ENCODE results near the gene ENDOU. TPM values are rescaled to one million over a fixed set of nuclear protein-coding genes. Genes with fewer than 3 reads are reported as not detected.
A peak's percentile ranks its signal among the peaks of the same experiment; 100 is the strongest.

The ENDOU gene
- total RNA-seq, 1 experiment from 2014 or later: not detected

DNA sequence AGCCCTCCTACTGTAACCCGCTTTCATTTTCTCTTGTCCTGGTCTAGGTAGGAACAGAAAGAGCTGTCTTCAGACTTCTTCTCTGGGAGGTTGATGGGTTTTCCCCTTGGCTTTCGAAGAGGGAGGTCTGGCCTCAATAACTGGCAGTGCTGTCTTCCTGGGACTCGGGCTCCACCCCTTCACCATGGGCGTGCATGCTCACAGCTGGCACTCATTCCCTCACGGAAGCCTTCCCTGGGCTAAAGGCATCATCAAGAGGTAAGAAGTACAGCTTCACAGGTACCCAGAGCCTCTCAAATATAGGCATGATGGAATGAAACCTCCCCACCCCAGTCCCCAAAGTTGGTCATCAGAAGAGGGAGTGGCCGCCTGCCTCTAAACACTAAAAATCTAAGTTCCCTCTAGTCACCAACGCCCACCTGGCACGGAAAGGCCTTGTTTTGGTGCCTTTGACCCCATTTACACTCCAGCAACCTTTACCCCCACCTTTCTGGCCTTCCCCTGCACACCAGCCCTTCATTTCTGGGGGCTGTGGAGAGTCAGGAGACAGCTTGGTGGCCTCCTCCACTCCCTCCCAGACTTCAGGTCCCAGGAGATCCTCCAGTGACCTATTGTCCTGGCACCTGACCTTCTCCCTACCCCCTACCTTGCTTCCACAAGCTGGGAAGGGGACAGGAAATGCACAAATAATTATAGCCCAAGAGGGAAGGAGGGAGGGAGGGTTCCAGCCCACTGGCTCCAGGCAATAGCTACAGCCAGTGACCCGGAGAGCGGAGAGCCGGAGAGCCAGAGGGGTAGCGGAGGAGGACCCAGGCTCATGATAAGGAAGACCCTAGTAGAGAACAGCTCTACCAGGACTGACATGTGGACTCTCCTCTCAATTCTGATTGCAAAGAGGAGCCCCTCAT lies 30.6 kb upstream of the ENDOU start:
- TF ChIP-seq EZH2phosphoT487 (IDR thresholded peaks at IDR 0.05; ENCODE audit: borderline replicate concordance, low read length): no peak
- TF ChIP-seq, protein P1, sequence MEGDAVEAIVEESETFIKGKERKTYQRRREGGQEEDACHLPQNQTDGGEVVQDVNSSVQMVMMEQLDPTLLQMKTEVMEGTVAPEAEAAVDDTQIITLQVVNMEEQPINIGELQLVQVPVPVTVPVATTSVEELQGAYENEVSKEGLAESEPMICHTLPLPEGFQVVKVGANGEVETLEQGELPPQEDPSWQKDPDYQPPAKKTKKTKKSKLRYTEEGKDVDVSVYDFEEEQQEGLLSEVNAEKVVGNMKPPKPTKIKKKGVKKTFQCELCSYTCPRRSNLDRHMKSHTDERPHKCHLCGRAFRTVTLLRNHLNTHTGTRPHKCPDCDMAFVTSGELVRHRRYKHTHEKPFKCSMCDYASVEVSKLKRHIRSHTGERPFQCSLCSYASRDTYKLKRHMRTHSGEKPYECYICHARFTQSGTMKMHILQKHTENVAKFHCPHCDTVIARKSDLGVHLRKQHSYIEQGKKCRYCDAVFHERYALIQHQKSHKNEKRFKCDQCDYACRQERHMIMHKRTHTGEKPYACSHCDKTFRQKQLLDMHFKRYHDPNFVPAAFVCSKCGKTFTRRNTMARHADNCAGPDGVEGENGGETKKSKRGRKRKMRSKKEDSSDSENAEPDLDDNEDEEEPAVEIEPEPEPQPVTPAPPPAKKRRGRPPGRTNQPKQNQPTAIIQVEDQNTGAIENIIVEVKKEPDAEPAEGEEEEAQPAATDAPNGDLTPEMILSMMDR (conservative IDR thresholded peaks at IDR 0.05; ENCODE audit: low read depth, low read length): no peak
- TF ChIP-seq EZH2 (IDR thresholded peaks at IDR 0.05; ENCODE audit: low read length, unreplicated experiment): no peak
- CTCF ChIA-PET: no interaction called here
- ATAC-seq (no peak), DNase-seq (no peak)
- peak overlapping the region; percentile 59; the same call in 1 of the 2 replicates for H3K4me2 ChIP-seq (ENCODE audit: low read length)
- no peak overlapping the region for H3K9ac ChIP-seq (ENCODE audit: low read length)
- no TSS peak for BruUV-seq (replicated peaks)
- no peaks in the 10 kb centered on the region for H3K9me3 ChIP-seq (ENCODE audit: low read length)
- H3K4me1 ChIP-seq (ENCODE audit: insufficient read depth, low read length): peaks cover 68% of the 10 kb centered on the region
- H3K27me3 ChIP-seq (ENCODE audit: low read length): no peaks in the 10 kb centered on the region
- POLR2A ChIA-PET (ENCODE audit: unreplicated experiment): no interaction called here
- peaks cover 4% of the 10 kb centered on the region for H3F3A ChIP-seq (ENCODE audit: low read length, unreplicated experiment)
- H3K9me2 ChIP-seq (replicated peaks; ENCODE audit: low read length): no peaks in the 10 kb centered on the region
- no peak overlapping the region for H3K4me3 ChIP-seq (ENCODE audit: low read length)
- H3K27ac ChIP-seq (ENCODE audit: low read length): no peak overlapping the region
- H4K20me1 ChIP-seq (ENCODE audit: low read length): no peaks in the 10 kb centered on the region
- no peaks in the 10 kb centered on the region for H3K36me3 ChIP-seq (ENCODE audit: low read depth, low read length)
- intact Hi-C loops (cut with micrococcal nuclease): no loop called here
- no peaks in the 10 kb centered on the region for H3K79me2 ChIP-seq (ENCODE audit: low read length)
- H2AFZ ChIP-seq (ENCODE audit: low read length): no peak overlapping the region

DNA sequence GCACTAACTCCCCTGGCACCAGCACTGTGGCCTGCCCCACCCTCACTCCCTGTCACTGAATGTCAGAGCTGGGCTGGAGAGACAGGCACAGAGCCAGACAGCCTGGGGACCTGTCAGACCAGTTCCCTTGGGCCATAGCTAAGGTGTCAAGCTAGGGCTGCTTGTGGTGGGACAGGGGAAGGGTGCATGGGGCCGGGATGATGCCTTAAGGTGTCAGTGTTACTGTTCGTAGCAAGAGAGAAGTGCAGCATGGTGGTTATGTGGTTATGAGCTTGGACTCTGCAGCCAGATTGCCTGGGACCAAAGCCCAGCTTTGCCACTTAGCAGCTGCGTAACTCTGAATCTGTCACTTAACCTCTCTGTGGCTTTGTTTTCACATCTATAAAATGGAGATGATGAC lies 29.6 kb upstream of the ENDOU start:
- no peak; the same call in 1 of the 2 replicates for ATAC-seq
- H3K9me2 ChIP-seq (replicated peaks; ENCODE audit: low read length): no peaks in the 10 kb centered on the region
- H3K4me2 ChIP-seq (ENCODE audit: low read length): peak overlapping the region; percentile 59
- CTCF ChIA-PET: interaction anchor here (0.7 to 1.1 kb wide), 2 partner anchors 11 to 12 kb away, joined by 3 read pairs; no protein-coding TSS in a partner anchor
- H3K79me2 ChIP-seq (ENCODE audit: low read length): no peaks in the 10 kb centered on the region
- intact Hi-C loops (cut with micrococcal nuclease): no loop called here
- TF ChIP-seq EZH2phosphoT487 (IDR thresholded peaks at IDR 0.05; ENCODE audit: borderline replicate concordance, low read length): no peak
- TF ChIP-seq, protein P1 (conservative IDR thresholded peaks at IDR 0.05; ENCODE audit: low read depth, low read length): no peak
- TF ChIP-seq EZH2 (IDR thresholded peaks at IDR 0.05; ENCODE audit: low read length, unreplicated experiment): no peak
- H3K27me3 ChIP-seq (ENCODE audit: low read length): no peaks in the 10 kb centered on the region
- POLR2A ChIA-PET (ENCODE audit: unreplicated experiment): no interaction called here
- H3K9ac ChIP-seq (ENCODE audit: low read length): no peak overlapping the region
- peak; percentile 84 for DNase-seq
- H3K36me3 ChIP-seq (ENCODE audit: low read depth, low read length): no peaks in the 10 kb centered on the region
- H3K4me3 ChIP-seq (ENCODE audit: low read length): peak overlapping the region; percentile 9; the same call in 1 of the 2 replicates
- H4K20me1 ChIP-seq (ENCODE audit: low read length): no peaks in the 10 kb centered on the region
- peak overlapping the region; percentile 67 for H3K27ac ChIP-seq (ENCODE audit: low read length)
- no peaks in the 10 kb centered on the region for H3K9me3 ChIP-seq (ENCODE audit: low read length)
- H2AFZ ChIP-seq (ENCODE audit: low read length): no peak overlapping the region
- no TSS peak for BruUV-seq (replicated peaks)
- peaks cover 68% of the 10 kb centered on the region for H3K4me1 ChIP-seq (ENCODE audit: insufficient read depth, low read length)
- H3F3A ChIP-seq (ENCODE audit: low read length, unreplicated experiment): peaks cover 4% of the 10 kb centered on the region

DNA sequence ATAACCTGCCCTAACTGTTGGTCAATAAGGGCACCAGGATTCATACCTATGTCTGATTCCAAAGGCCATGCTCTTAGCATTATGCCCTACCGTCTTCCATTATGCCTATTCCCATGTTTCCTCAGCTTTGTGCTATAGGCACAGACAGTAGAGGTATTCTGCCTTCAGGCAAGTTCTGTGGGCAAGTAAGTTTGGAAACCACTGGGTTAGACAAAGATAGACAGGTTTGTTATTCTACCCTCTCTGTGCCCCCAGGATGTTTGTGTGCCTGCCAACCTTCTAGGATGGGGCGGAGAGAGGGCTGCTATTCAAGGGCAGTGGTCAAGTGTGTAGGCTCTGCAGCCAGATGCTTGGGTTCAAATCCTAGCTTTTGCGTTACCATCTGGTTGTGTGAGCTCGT lies 28.8 kb upstream of the ENDOU start:
- TF ChIP-seq EZH2phosphoT487 (IDR thresholded peaks at IDR 0.05; ENCODE audit: borderline replicate concordance, low read length) (no peak), EZH2 (IDR thresholded peaks at IDR 0.05; ENCODE audit: low read length, unreplicated experiment) (no peak)
- TF ChIP-seq, protein P1 (conservative IDR thresholded peaks at IDR 0.05; ENCODE audit: low read depth, low read length): no peak
- Histone ChIP-seq H3K27ac (ENCODE audit: low read length) (peak overlapping the region; percentile 67), H3K9me2 (replicated peaks; ENCODE audit: low read length) (no peaks in the 10 kb centered on the region), H3K9ac (ENCODE audit: low read length) (no peak overlapping the region), H3K27me3 (ENCODE audit: low read length) (no peaks in the 10 kb centered on the region), H2AFZ (ENCODE audit: low read length) (no peak overlapping the region), H3F3A (ENCODE audit: low read length, unreplicated experiment) (peaks cover 4% of the 10 kb centered on the region), H3K4me2 (ENCODE audit: low read length) (peak overlapping the region; percentile 59), H3K36me3 (ENCODE audit: low read depth, low read length) (no peaks in the 10 kb centered on the region), H3K4me1 (ENCODE audit: insufficient read depth, low read length) (peaks cover 62% of the 10 kb centered on the region), H3K4me3 (ENCODE audit: low read length) (peak overlapping the region; percentile 9; the same call in 1 of the 2 replicates), H4K20me1 (ENCODE audit: low read length) (no peaks in the 10 kb centered on the region), H3K9me3 (ENCODE audit: low read length) (no peaks in the 10 kb centered on the region), H3K79me2 (ENCODE audit: low read length) (no peaks in the 10 kb centered on the region)
- CTCF ChIA-PET: no interaction called here
- no peak for ATAC-seq
- intact Hi-C loops (cut with micrococcal nuclease): no loop called here
- BruUV-seq (replicated peaks): no TSS peak
- DNase-seq: peak; percentile 66
- POLR2A ChIA-PET (ENCODE audit: unreplicated experiment): no interaction called here

Measured in PC-3 (cell line).